HFFc6 (cell line): Measurements from ENCODE around the gene MRPL22. TPM values are rescaled to one million over a fixed set of nuclear protein-coding genes. Genes with fewer than 3 reads are reported as not detected.
"Not testable (repeated sequence)": the region's sequence is repeated elsewhere in the genome, so short reads cannot be mapped to it uniquely, and the experiment has no call there.

Source experiments
- DNase-seq: peaks from one replicate; pipeline ENCODE4 v3.0.0-alpha.2; 2018
- H3K27ac Mint-ChIP-seq: 2 replicates; pipeline ENCODE4 v1.8.0; 2020; ENCODE audit warnings: mild to moderate bottlenecking, mixed read lengths
- H3K27me3 Mint-ChIP-seq: 2 replicates; pipeline ENCODE4 v1.8.0; 2021; ENCODE audit warnings: mild to moderate bottlenecking, moderate library complexity, mixed read lengths; ENCODE audit not compliant: insufficient read depth
- H3K36me3 Mint-ChIP-seq: 2 replicates; pipeline ENCODE4 v1.8.0; 2021; ENCODE audit warnings: low read depth, mixed read lengths
- H3K4me1 Mint-ChIP-seq: 2 replicates; pipeline ENCODE4 v1.8.0; 2020; ENCODE audit warnings: low read depth, mixed read lengths
- H3K4me3 Mint-ChIP-seq: 2 replicates; pipeline ENCODE4 v1.8.0; 2020; ENCODE audit warnings: mild to moderate bottlenecking, moderate library complexity, mixed read lengths
- H3K9me3 Mint-ChIP-seq: 2 replicates; pipeline ENCODE4 v1.8.0; 2020; ENCODE audit warnings: mild to moderate bottlenecking, mixed read lengths
- total RNA-seq, 6 experiments: library from RNA; stranded (reverse); fragmentation: NEBNext Ultra II Directional; extraction: Animal tissue kit (Norgen Biotek cat#: 25700); gene quantifications; 2 replicates in 1 of 6; 3 replicates in 5 of 6; pipeline ENCODE4 v1.2.3, GENCODE V29; 2021
- TF ChIP-seq, protein P1 (sequence below): fragments of 200-600 bp; sonication (generic); IDR thresholded peaks from 2 replicates; pipeline ENCODE4 v1.5.0; 2021; ENCODE audit warnings: antibody characterized with exemption, mild to moderate bottlenecking

MRPL22 gene
- total RNA-seq, 6 experiments from 2014 or later = 44.1 to 60.9 (median 57.7) TPM

DNA sequence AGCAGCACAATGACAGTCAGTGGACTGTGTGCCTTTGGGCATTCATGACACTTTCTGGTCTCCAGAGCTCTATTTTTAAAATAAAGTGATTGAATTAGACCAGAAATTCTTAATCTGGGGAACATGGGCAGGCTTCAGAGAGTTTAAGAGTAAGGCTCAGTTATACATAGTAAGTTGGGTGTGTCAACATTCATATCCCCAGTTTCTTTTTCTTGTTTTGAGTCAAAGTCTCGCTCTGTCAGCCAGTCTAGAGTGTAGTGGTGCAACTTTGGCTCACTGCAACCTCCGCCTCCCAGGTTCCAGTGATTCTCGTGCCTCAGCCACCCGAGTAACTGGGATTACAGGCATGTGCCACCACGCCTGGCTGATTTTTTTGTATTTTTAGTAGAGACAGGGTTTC, 59.0 kb downstream of the MRPL22 start:
- Mint-ChIP-seq H3K4me1 (peaks cover 18% of the 10 kb centered on the region), H3K36me3 (no peaks in the 10 kb centered on the region), H3K27me3 (peaks cover 8% of the 10 kb centered on the region), H3K9me3 (no peaks in the 10 kb centered on the region), H3K4me3 (no peak overlapping the region), H3K27ac (no peak overlapping the region)
- no peak for DNase-seq
- TF ChIP-seq, protein P1, sequence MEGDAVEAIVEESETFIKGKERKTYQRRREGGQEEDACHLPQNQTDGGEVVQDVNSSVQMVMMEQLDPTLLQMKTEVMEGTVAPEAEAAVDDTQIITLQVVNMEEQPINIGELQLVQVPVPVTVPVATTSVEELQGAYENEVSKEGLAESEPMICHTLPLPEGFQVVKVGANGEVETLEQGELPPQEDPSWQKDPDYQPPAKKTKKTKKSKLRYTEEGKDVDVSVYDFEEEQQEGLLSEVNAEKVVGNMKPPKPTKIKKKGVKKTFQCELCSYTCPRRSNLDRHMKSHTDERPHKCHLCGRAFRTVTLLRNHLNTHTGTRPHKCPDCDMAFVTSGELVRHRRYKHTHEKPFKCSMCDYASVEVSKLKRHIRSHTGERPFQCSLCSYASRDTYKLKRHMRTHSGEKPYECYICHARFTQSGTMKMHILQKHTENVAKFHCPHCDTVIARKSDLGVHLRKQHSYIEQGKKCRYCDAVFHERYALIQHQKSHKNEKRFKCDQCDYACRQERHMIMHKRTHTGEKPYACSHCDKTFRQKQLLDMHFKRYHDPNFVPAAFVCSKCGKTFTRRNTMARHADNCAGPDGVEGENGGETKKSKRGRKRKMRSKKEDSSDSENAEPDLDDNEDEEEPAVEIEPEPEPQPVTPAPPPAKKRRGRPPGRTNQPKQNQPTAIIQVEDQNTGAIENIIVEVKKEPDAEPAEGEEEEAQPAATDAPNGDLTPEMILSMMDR = no peak

DNA sequence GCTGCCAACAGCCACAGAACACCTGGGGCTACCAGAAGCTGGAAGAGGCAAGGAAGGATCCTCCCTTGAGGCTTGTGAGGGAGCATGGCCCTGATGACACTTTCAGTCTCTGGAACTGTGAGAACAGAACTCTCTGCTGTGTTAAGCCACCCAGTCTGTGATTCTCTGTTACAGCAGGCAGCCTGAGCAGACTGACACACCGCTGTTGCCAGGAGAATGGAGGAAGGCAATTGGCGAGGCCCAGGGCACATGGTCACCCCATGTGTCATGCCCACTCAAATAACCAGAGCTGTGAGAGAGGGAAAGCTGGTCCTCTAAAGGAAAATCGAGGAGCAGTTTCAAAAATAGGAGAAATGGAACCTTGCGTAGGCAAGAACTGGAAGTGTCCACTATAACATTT, 60.6 kb downstream of the MRPL22 start:
- Mint-ChIP-seq H3K36me3 (no peaks in the 10 kb centered on the region), H3K9me3 (no peaks in the 10 kb centered on the region), H3K4me3 (no peak overlapping the region), H3K27ac (no peak overlapping the region), H3K27me3 (peaks cover 8% of the 10 kb centered on the region), H3K4me1 (peaks cover 18% of the 10 kb centered on the region)
- DNase-seq = no peak
- TF ChIP-seq, protein P1 = no peak

DNA sequence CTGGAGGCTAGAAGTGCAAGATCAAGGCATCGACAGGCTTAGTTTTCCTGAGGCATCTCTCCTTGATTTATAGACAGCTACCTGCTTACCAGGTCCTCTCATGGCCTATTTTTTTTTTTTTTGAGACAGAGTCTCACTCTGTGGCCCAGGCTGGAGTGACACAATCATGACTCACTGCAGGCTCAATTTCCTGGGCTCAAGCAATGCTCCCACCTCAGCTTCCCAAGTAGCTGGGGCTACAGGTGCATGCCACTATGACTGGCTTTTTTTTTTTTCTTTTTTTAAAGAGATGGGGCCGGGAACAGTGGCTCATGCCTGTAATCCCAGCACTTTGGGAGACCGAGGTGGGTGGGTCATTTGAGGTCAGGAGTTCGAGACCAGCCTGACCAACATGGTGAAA, 61.8 kb downstream of the MRPL22 start:
- peaks cover 11% of the 10 kb centered on the region for H3K27me3 Mint-ChIP-seq
- not testable (repeated sequence) for H3K4me3 Mint-ChIP-seq, DNase-seq, H3K9me3 Mint-ChIP-seq, H3K27ac Mint-ChIP-seq, H3K36me3 Mint-ChIP-seq
- peaks cover 11% of the 10 kb centered on the region for H3K4me1 Mint-ChIP-seq

DNA sequence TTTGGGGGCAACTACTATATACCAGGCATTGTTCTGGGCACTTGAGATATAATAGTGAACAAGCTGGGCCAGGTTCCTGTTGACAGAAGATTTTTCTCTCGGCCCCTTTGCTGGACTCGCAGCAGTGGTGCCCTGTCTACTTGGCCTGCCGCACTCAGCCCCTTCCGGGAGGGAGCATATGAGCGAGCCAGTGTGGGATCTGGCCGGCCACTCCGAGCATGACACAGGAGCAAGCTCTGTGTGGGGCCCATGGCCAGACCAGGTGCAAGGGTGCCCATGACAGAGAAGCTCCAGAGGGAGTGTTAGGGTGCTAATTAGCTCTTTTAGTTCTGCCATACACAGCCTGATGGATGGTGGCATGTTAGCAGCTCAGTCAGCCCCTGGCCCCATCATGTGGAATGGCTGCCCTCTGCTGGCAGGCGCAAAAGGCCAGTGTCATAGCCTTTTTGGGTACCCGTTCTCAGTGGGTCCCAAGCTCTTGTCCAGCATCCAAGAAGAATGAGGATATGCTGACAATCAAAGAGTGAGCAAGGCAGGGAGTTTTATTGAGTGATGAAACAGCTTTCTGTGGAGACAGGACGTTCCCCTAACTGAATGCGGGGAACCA, 63.4 kb downstream of the MRPL22 start:
- no peak for DNase-seq
- H3K27ac Mint-ChIP-seq = no peak overlapping the region

DNA sequence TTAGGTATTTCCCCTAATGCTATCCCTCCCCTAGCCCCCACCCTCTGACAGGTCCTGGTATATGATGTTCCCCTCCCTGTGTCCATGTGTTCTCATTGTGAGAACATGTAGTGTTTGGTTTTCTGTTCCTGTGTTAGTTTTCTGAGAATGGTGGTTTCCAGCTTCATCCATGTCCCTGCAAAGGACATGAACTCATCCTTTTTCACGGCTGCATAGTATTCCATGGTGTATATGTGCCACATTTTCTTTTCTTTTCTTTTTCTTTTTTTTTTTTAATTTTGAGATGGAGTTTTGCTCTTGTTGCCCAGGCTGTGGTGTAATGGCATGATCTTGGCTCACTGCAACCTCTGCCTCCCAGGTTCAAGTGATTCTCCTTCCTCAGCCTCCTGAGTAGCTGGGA, 65.4 kb downstream of the MRPL22 start:
- H3K27ac Mint-ChIP-seq, H3K36me3 Mint-ChIP-seq: not testable (repeated sequence)
- H3K4me1 Mint-ChIP-seq = peaks cover 11% of the 10 kb centered on the region

More for the DNA sequence above, 63.4 kb downstream of the MRPL22 start:
- TF ChIP-seq, protein P1 = peak; percentile 73
- no peaks in the 10 kb centered on the region for H3K9me3 Mint-ChIP-seq
- no peak overlapping the region for H3K4me3 Mint-ChIP-seq
- no peaks in the 10 kb centered on the region for H3K36me3 Mint-ChIP-seq
- peaks cover 15% of the 10 kb centered on the region for H3K27me3 Mint-ChIP-seq
- peaks cover 11% of the 10 kb centered on the region for H3K4me1 Mint-ChIP-seq

DNA sequence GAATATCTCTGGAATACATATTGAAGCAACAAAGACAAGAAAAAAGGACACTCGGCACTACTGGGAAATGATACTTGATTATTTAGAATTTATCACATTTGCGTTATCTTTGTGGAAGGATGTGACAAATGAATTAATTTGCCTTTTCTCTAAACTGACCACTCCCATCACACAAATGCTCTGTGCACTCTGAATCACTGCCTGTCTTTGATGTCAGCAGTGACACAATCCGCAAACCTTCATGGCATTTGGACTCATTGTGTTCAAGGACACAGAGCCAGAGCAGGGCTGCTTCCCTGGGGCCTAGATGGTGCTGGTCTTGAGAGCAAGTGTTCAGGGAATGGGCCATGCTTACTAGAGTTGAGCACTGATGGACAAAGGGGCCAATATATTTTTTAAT, 67.8 kb downstream of the MRPL22 start:
- Mint-ChIP-seq H3K36me3 (no peaks in the 10 kb centered on the region), H3K4me1 (peaks cover 6% of the 10 kb centered on the region), H3K27me3 (peaks cover 10% of the 10 kb centered on the region), H3K4me3 (no peak overlapping the region), H3K9me3 (no peaks in the 10 kb centered on the region), H3K27ac (no peak overlapping the region)
- no peak for DNase-seq
- TF ChIP-seq, protein P1 = no peak

More for the DNA sequence above, 65.4 kb downstream of the MRPL22 start:
- DNase-seq, H3K4me3 Mint-ChIP-seq, H3K9me3 Mint-ChIP-seq: not testable (repeated sequence)
- peaks cover 13% of the 10 kb centered on the region for H3K27me3 Mint-ChIP-seq
